GM12891 (cell line): ENCODE data around the gene TES.

ENCODE experiments used
- DNase-seq: peaks from one replicate; pipeline ENCODE4 v3.0.0; 2011; ENCODE audit warnings: low spot score; ENCODE audit not compliant: insufficient read length
- FAIRE-seq: peaks from 2 replicates; lab custom pipeline; 2011; peaks lifted over from hg19 to GRCh38; lab: Jason Lieb, UNC
- PAX5 ChIP-seq: IDR thresholded peaks from 2 replicates; pipeline ENCODE4 v1.6.1; 2011; ENCODE audit warnings: low read length, moderate library complexity, mild to moderate bottlenecking; ENCODE audit not compliant: insufficient read depth, severe bottlenecking
- POLR2A ChIP-seq: IDR thresholded peaks from 2 replicates; pipeline ENCODE4 v1.6.1; 2011; ENCODE audit warnings: low read depth, low read length, control low read depth
- POLR2AphosphoS5 ChIP-seq: IDR thresholded peaks from 2 replicates; pipeline ENCODE4 v1.6.1; 2011; ENCODE audit warnings: low read depth, low read length, control low read depth
- POU2F2 ChIP-seq: IDR thresholded peaks from 2 replicates; pipeline ENCODE4 v1.6.1; 2011; ENCODE audit warnings: low read depth, mild to moderate bottlenecking, control low read depth, low read length, moderate library complexity
- SPI1 ChIP-seq: IDR thresholded peaks from 2 replicates; pipeline ENCODE4 v1.6.1; 2011; ENCODE audit warnings: low read depth, low read length, control low read depth
- TAF1 ChIP-seq: IDR thresholded peaks from 2 replicates; pipeline ENCODE4 v1.6.1; 2011; ENCODE audit warnings: low read depth, low read length, control low read depth

TES gene

GRCh38 chr7:116218051-116218645 lies 7.8 kb downstream of the TES start:
- no peak for TF ChIP-seq TAF1
- no peak for TF ChIP-seq POLR2AphosphoS5
- no peak for TF ChIP-seq PAX5
- TF ChIP-seq POLR2A: no peak
- TF ChIP-seq SPI1: no peak
- TF ChIP-seq POU2F2: no peak
- FAIRE-seq: no peak
- no peak for DNase-seq

GRCh38 chr7:116218747-116219146 lies 8.4 kb downstream of the TES start:
- TF ChIP-seq POLR2AphosphoS5: no peak
- DNase-seq (no peak), FAIRE-seq (no peak)

GRCh38 chr7:116219288-116219687 lies 8.9 kb downstream of the TES start:
- FAIRE-seq (no peak), DNase-seq (no peak)
- TF ChIP-seq SPI1 (no peak), POLR2A (no peak), POU2F2 (no peak), POLR2AphosphoS5 (no peak), TAF1 (no peak), PAX5 (no peak)

GRCh38 chr7:116219834-116220233 lies 9.5 kb downstream of the TES start:
- no peak for TF ChIP-seq PAX5
- no peak for TF ChIP-seq POU2F2
- TF ChIP-seq POLR2AphosphoS5: no peak
- TF ChIP-seq TAF1: no peak
- no peak for TF ChIP-seq SPI1
- TF ChIP-seq POLR2A: no peak
- FAIRE-seq (no peak), DNase-seq (no peak)

- FAIRE-seq (no peak), DNase-seq (no peak)
- TF ChIP-seq POLR2AphosphoS5 (no peak), POLR2A (no peak), SPI1 (no peak), POU2F2 (no peak), TAF1 (no peak)
Observed at GRCh38 chr7:116222501-116222900, 12.2 kb downstream of the TES start.

- FAIRE-seq (no peak), DNase-seq (no peak)
Observed at GRCh38 chr7:116223588-116223987, 13.2 kb downstream of the TES start.

GRCh38 chr7:116224492-116225098 lies 14.3 kb downstream of the TES start:
- no peak for TF ChIP-seq TAF1
- no peak for TF ChIP-seq POU2F2
- no peak for TF ChIP-seq PAX5
- TF ChIP-seq POLR2AphosphoS5: no peak
- TF ChIP-seq POLR2A: no peak
- no peak for TF ChIP-seq SPI1
- FAIRE-seq (no peak), DNase-seq (no peak)

More at GRCh38 chr7:116223588-116223987, 13.2 kb downstream of the TES start:
- TF ChIP-seq TAF1: no peak
- TF ChIP-seq POLR2AphosphoS5: no peak
- TF ChIP-seq PAX5: no peak
- no peak for TF ChIP-seq SPI1
- no peak for TF ChIP-seq POU2F2
- no peak for TF ChIP-seq POLR2A

- FAIRE-seq: no peak
- TF ChIP-seq POU2F2 (no peak), PAX5 (no peak), TAF1 (no peak), POLR2AphosphoS5 (no peak), POLR2A (no peak), SPI1 (no peak)
- DNase-seq: no peak
Observed at GRCh38 chr7:116225860-116226259, 15.5 kb downstream of the TES start.

- TF ChIP-seq SPI1: no peak
- TF ChIP-seq PAX5: no peak
- no peak for TF ChIP-seq POU2F2
- no peak for TF ChIP-seq TAF1
- no peak for TF ChIP-seq POLR2A
- TF ChIP-seq POLR2AphosphoS5: no peak
- FAIRE-seq (no peak), DNase-seq (no peak)
Observed at GRCh38 chr7:116226664-116227063, 16.3 kb downstream of the TES start.

- FAIRE-seq (no peak), DNase-seq (no peak)
- no peak for TF ChIP-seq POU2F2
- TF ChIP-seq POLR2AphosphoS5: no peak
- TF ChIP-seq SPI1: no peak
- no peak for TF ChIP-seq POLR2A
- no peak for TF ChIP-seq TAF1
- TF ChIP-seq PAX5: no peak
Observed at GRCh38 chr7:116227678-116228239, 17.4 kb downstream of the TES start.
